Measurements from ENCODE around the gene CRTC1.

CRTC1 gene

GRCh38 chr19:18742838-18743783 is 59.6 kb downstream of the CRTC1 start:
- no peak for FAIRE-seq

GRCh38 chr19:18743784-18744418 is 60.4 kb downstream of the CRTC1 start:
- no peak for FAIRE-seq
- no peak for DNase-seq (ENCODE audit: extremely low spot score, insufficient read length, low read depth)

More at GRCh38 chr19:18742838-18743783, 59.6 kb downstream of the CRTC1 start:
- DNase-seq (ENCODE audit: extremely low spot score, insufficient read length, low read depth) = no peak

- no peak for FAIRE-seq
- no peak for DNase-seq (ENCODE audit: extremely low spot score, insufficient read length, low read depth)
These were observed 61.7 kb downstream of the CRTC1 start for GRCh38 chr19:18745012-18745735.

- no peak for DNase-seq (ENCODE audit: extremely low spot score, insufficient read length, low read depth)
- FAIRE-seq = no peak
These were observed 62.5 kb downstream of the CRTC1 start for GRCh38 chr19:18745931-18746330.

GRCh38 chr19:18746401-18747325 is 63.2 kb downstream of the CRTC1 start:
- no peak for DNase-seq (ENCODE audit: extremely low spot score, insufficient read length, low read depth)
- FAIRE-seq = no peak

GRCh38 chr19:18749362-18750231 is 66.1 kb downstream of the CRTC1 start:
- DNase-seq (ENCODE audit: extremely low spot score, insufficient read length, low read depth) = no peak
- no peak for FAIRE-seq

- no peak for FAIRE-seq
- no peak for DNase-seq (ENCODE audit: extremely low spot score, insufficient read length, low read depth)
These were observed 67.0 kb downstream of the CRTC1 start for GRCh38 chr19:18750295-18750970.

GRCh38 chr19:18751571-18751970 is 68.1 kb downstream of the CRTC1 start:
- DNase-seq (ENCODE audit: extremely low spot score, insufficient read length, low read depth) (no peak), FAIRE-seq (no peak)

GRCh38 chr19:18754501-18754900 is 71.0 kb downstream of the CRTC1 start:
- DNase-seq (ENCODE audit: extremely low spot score, insufficient read length, low read depth) (no peak), FAIRE-seq (no peak)

GRCh38 chr19:18756896-18757295 is 73.4 kb downstream of the CRTC1 start:
- DNase-seq (ENCODE audit: extremely low spot score, insufficient read length, low read depth) (no peak), FAIRE-seq (no peak)

GRCh38 chr19:18759304-18759994 is 76.0 kb downstream of the CRTC1 start:
- FAIRE-seq (no peak), DNase-seq (ENCODE audit: extremely low spot score, insufficient read length, low read depth) (no peak)

GRCh38 chr19:18759995-18760426 is 76.5 kb downstream of the CRTC1 start:
- DNase-seq (ENCODE audit: extremely low spot score, insufficient read length, low read depth) = no peak
- no peak for FAIRE-seq

- FAIRE-seq = no peak
These were observed 77.2 kb downstream of the CRTC1 start for GRCh38 chr19:18760440-18761383.

GRCh38 chr19:18761531-18762110 is 78.1 kb downstream of the CRTC1 start:
- DNase-seq (ENCODE audit: extremely low spot score, insufficient read length, low read depth) (no peak), FAIRE-seq (no peak)

More at GRCh38 chr19:18760440-18761383, 77.2 kb downstream of the CRTC1 start:
- no peak for DNase-seq (ENCODE audit: extremely low spot score, insufficient read length, low read depth)

GRCh38 chr19:18762125-18763023 is 78.9 kb downstream of the CRTC1 start:
- DNase-seq (ENCODE audit: extremely low spot score, insufficient read length, low read depth) (no peak), FAIRE-seq (no peak)

All from GM18507 (cell line).